HG03432 (cell line): Measurements from ENCODE around the gene USP30.

ENCODE experiments used
- ATAC-seq: cut with Tn5 transposase; IDR thresholded peaks from one replicate; pipeline ENCODE4 v1.9.1; 2021; ENCODE audit warnings: mild to moderate bottlenecking, moderate library complexity; ENCODE audit not compliant: unreplicated experiment

USP30 gene

GRCh38 chr12:109121346-109121880 lies 69.0 kb downstream of the USP30 start:
- no peak for ATAC-seq

GRCh38 chr12:109124878-109125648 lies 72.7 kb downstream of the USP30 start:
- no peak for ATAC-seq

DNA sequence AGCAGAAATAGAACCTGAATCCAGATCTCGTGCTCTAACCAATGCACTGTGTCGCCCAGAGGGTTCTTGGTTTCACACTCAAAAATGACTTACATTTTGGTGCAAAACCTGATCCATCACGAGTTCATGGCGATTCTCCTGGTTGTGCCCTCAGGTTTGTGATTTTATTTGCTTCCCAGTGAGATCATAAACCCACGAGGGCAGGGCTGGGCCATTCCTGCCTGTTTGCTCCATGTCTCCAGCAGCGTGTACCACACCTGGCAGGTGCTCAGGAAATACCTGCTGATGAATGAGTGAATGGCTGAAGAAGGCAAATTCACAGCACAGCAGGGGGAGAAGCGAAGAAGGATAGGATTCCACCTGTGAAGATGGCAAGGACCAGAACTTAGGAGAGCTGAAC lies 73.4 kb downstream of the USP30 start:
- no peak for ATAC-seq

DNA sequence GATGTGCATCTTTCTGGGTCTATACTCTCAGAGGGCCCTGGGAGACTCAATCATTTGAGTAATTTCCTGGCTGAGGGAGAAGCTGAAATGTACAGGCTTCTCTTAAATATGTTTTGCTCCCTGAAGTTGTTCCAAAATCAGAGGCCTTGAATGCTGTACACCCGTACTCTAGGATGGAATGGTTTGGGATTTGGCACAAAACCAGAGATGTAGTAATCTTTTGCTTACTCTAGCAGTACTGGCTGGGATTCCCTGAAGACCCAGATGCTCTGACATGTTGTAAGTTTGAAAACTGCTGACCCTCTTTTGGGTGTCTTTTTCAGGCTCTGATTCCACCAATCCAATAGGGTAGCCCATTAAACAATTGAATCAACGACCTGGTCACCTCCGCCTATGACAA lies 74.4 kb downstream of the USP30 start:
- no peak for ATAC-seq

- ATAC-seq = no peak
These were observed 75.3 kb downstream of the USP30 start for GRCh38 chr12:109127533-109128242.

DNA sequence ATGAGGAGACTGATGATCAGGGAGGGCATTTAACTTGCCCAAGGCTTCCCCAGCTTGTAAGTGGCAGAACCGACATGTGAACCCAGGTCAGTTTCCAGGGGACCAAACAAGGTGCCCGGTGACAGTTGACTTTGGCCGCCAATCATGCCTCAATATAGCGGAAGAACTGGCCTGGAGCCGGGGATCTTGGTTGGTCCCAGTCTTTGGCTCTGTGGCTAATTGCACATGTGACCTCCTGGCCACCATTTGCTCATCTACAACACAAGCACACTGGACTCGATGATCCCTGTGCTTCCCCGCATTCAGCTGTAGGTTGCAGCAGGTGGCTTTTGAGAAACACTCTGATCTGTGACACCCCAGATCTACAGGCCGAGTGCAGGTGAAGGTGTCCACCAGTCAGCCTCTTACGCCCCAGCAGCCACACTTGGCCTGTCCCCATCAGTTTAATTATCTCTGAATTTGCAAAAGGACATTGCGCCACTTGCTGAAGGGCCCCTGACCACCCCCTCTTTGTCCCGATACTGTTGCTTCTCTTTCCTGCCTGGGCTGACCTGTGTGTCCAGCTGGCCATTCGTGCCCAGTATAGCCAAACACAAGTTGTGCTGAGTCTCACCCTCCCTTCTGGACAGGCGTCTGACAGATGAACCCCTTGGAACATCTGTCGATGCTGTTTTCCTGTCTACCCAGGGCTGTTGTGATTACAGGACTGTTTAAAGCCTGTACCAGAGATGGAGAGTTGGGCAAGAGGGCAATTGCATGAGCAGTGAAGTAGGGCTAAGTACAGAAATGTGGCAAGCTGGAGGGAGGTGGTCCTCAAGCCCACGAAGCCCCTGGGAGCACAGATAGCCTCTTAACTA lies 78.1 kb downstream of the USP30 start:
- no peak for ATAC-seq

DNA sequence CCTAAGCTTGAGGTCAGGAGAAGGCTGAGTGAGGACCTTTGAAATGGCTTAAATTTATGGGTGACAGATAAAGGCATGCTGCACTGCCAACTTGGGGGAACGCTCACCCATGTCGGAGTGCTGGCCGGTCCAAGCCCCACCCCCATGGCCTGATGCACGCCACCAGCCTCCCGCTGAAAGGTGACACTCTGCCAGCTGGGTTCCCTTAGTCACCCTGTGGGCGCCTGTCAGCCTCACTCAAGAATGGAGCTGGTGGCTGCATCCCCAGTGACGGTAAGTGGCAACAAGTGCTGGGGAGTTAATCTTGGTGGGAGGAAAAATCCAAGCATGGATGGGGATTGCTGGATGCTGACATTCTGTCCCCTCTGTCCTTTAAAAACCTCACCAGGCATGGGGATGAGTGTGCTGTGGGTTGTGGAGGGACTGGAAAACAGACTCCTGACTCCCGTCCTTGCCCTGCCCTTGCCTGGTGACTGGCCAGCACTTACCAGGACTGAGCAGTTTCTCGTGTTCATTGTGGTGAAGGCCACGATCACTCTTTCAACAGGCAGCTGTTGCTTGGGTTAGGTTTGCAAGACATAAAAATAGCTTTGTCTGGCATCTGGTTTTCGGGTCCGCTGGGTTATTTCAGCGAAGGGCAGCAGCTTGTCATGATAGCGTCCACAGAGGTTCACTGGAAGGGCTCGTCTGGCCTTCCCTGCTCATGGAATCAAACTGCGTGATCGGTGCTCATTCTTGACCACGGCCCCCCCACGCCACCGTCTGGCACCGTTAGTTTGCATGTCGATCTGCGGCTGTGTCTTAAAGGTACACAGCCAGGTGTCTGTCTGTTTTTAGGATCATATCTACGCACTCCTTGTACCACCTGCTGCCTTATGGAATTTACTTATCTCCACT lies 79.0 kb downstream of the USP30 start:
- no peak for ATAC-seq

DNA sequence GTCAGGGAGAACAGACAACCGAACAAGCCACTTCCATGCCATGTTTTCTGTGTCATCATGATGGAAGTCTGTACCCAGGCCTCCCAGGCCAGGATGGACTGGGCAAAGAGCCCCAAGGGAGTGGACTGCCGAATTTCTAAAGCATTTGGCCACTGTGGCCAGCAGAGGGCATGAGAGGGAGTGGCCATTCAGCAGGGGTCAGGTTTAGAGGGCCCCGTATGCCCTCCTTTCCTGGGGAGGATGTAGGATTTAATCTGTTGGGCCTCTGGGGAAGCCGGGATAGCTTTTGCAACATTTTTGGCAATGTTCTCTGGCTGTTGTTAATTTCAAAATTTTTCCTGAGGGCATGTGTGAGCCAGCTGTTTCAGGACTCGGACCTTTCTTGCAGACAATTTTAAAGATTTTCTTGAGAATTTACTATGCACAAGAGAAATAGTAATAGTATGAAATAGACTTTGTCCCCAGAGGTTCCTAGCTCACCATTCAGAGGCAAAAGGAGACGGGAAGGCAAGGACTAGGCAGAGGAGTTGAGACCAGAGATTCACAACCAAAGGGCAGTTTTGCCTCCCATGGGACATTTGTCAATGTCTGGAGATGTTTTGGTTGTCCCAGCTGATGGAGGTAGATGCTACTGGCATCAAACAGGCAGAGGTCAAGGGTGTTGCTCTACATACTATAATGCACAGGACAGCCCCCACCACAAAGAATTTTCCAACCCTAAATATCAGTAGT lies 82.0 kb downstream of the USP30 start:
- ATAC-seq = no peak

DNA sequence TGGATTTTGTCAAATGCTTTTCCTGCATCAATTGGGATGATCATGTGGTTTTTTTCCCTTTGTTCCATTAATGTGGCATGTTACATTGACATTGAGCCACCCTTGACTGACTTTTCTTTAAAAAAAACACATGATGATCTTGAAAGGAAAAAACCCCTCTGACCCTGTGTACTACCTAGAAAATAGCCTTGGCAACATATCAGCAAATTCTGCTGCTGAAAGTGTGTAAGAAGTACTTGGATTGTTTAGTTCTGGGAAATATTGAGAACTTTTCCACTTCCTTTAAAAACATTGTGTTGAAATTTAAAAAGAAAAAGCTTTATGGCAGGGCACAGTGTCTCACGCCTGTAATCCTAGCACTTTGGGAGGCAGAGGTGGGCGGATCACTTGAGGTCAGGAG lies 84.7 kb downstream of the USP30 start:
- no peak for ATAC-seq
